Mesendoderm (in vitro differentiated cells): ENCODE measurements around the gene ALDH3B1.

ENCODE experiments used
- DNase-seq: peaks from one replicate; pipeline ENCODE4 v3.0.0; 2013
- H2AK5ac ChIP-seq: 2 replicates; pipeline ENCODE4 v1.6.1; 2013; ENCODE audit warnings: low read length, inconsistent platforms
- H2BK120ac ChIP-seq: 2 replicates; pipeline ENCODE4 v1.6.1; 2013; ENCODE audit warnings: low read depth, mild to moderate bottlenecking, low read length, moderate library complexity, mixed read lengths
- H2BK15ac ChIP-seq: replicated peaks from 2 replicates; pipeline ENCODE4 v1.6.1; 2013; ENCODE audit warnings: low read depth, mild to moderate bottlenecking, moderate library complexity
- H2BK5ac ChIP-seq: 2 replicates; pipeline ENCODE4 v1.6.1; 2013; ENCODE audit warnings: low read length, inconsistent platforms
- H3K18ac ChIP-seq: 2 replicates; pipeline ENCODE4 v1.6.1; 2013; ENCODE audit warnings: mild to moderate bottlenecking, low read length, mixed read lengths
- H3K23ac ChIP-seq: one replicate; pipeline ENCODE4 v1.6.1; 2013; ENCODE audit warnings: low read length
- H3K27ac ChIP-seq: 2 replicates; pipeline ENCODE4 v1.5.1; 2013; ENCODE audit warnings: low read depth, mild to moderate bottlenecking, inconsistent platforms, low read length, moderate library complexity
- H3K27me3 ChIP-seq: 2 replicates; pipeline ENCODE4 v1.6.1; 2013; ENCODE audit warnings: low read length, control low read depth, mild to moderate bottlenecking, inconsistent platforms; ENCODE audit not compliant: insufficient read depth, poor library complexity
- H3K36me3 ChIP-seq: 2 replicates; pipeline ENCODE4 v1.6.1; 2013; ENCODE audit warnings: low read length, inconsistent platforms; ENCODE audit not compliant: control insufficient read depth, insufficient read depth
- H3K4ac ChIP-seq: one replicate; pipeline ENCODE4 v1.6.1; 2013; ENCODE audit warnings: low read depth, mild to moderate bottlenecking, low read length, moderate library complexity
- H3K4me1 ChIP-seq: 2 replicates; pipeline ENCODE4 v1.6.1; 2013; ENCODE audit warnings: low read depth, low read length, inconsistent platforms; ENCODE audit not compliant: control insufficient read depth
- H3K4me2 ChIP-seq: 2 replicates; pipeline ENCODE4 v1.6.1; 2013; ENCODE audit warnings: low read length
- H3K4me3 ChIP-seq: 2 replicates; pipeline ENCODE4 v1.5.1; 2013; ENCODE audit warnings: mild to moderate bottlenecking, low read length
- H3K56ac ChIP-seq: one replicate; pipeline ENCODE4 v1.6.1; 2013; ENCODE audit warnings: low read length
- H3K79me1 ChIP-seq: 2 replicates; pipeline ENCODE4 v1.6.1; 2013; ENCODE audit warnings: low read length, inconsistent platforms
- H3K79me2 ChIP-seq: 2 replicates; pipeline ENCODE4 v1.6.1; 2013; ENCODE audit warnings: mild to moderate bottlenecking, low read length; ENCODE audit not compliant: control insufficient read depth, insufficient read depth
- H3K9ac ChIP-seq: 2 replicates; pipeline ENCODE4 v1.6.1; 2013; ENCODE audit warnings: low read length, inconsistent platforms
- H4K5ac ChIP-seq: one replicate; pipeline ENCODE4 v1.6.1; 2013; ENCODE audit warnings: low read length
- H4K8ac ChIP-seq: one replicate; pipeline ENCODE4 v1.6.1; 2013; ENCODE audit warnings: low read depth, mild to moderate bottlenecking, control low read depth, low read length, moderate library complexity
- WGBS: extraction: QIAGEN DNeasy Blood & Tissue Kit; methylation state at CpG from one replicate; pipeline ENCODE4 v1.1.7; 2013; ENCODE audit warnings: low lambda C conversion rate, missing lambda C conversion rate; ENCODE audit not compliant: insufficient coverage; ENCODE audit errors: extremely low coverage; 5-methylcytosine and 5-hydroxymethylcytosine counted together

Gene ALDH3B1

DNA sequence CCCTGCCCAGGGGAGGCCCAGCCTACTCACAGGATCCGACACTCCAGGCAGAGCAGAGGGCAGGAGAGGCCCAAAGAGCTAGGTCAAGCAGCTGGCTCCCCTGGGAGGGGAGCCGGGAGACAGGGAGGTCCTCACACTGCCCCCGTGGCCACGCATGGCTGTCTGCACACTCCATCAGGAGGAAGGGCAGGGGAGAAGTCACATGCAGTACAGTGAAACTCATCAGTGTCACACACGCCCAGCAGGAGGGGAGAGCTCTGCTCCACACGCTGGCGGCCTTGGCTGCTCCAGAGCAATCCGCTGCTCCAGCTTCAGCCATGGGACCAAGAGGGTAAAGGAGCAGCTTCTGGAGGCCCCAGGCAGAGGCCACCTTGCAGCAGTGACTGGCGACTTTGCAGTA lies 43.0 kb downstream of the ALDH3B1 start:
- H3K56ac ChIP-seq: no peak overlapping the region
- no peak overlapping the region for H2BK15ac ChIP-seq
- no peak overlapping the region for H3K4ac ChIP-seq
- H3K23ac ChIP-seq: no peak overlapping the region
- no peaks in the 10 kb centered on the region for H3K4me1 ChIP-seq
- H2BK5ac ChIP-seq: no peak overlapping the region
- no peak overlapping the region for H2BK120ac ChIP-seq
- H3K4me2 ChIP-seq: no peak overlapping the region
- H4K5ac ChIP-seq: no peak overlapping the region
- no peak overlapping the region for H4K8ac ChIP-seq
- no peak overlapping the region for H3K9ac ChIP-seq
- peak; percentile 26 for DNase-seq
- H3K27ac ChIP-seq: no peak overlapping the region
- H3K18ac ChIP-seq: no peak overlapping the region
- no peaks in the 10 kb centered on the region for H3K79me1 ChIP-seq
- H3K79me2 ChIP-seq: no peaks in the 10 kb centered on the region
- H3K27me3 ChIP-seq: no peaks in the 10 kb centered on the region
- no peak overlapping the region for H3K4me3 ChIP-seq
- H3K36me3 ChIP-seq: peaks cover 4% of the 10 kb centered on the region
- H2AK5ac ChIP-seq: no peak overlapping the region
- no CpG with 5 or more reads among the region's 9 CpGs for WGBS

DNA sequence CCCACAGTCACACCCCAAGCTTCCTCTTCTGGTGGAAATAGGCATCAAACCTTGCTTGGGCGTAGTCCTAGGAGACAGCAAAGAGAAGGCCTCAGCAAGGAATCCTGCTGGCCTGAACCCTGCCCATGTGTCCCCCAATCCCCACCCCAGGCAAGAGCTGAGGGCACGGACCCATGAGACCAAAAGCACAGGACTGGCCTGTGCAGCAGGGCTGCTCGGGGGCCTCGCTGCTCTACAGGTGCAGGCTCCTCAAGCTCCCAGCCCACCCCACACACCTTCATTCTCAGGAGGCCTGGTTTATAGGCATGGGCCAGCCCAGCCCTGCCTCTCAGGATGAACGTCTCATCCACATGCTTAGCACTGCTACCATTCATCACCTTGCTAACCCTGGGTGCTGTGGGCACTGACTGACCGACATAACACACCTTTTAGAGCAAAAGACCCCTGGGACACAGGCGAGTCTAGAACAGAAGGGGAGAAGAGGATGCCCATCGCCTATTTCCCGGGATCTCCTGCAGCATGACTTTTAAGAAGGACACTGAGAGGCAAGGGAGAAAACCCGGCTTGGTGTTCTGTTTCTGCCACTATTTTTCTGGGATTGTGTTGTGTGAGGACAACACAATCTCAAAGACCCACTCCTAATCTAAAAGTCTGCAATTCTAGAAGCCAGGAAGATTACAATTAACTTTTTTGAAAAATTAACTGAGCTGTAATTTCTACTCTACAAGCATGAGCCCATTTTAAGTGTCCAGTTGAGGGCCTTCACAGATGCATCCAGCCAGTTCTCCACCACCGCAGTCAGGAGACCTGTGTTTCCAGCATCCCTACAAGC lies 44.1 kb downstream of the ALDH3B1 start:
- Histone ChIP-seq H3K27ac (no peak overlapping the region), H3K79me1 (no peaks in the 10 kb centered on the region), H2BK5ac (no peak overlapping the region), H3K23ac (no peak overlapping the region), H3K79me2 (no peaks in the 10 kb centered on the region), H2BK120ac (no peak overlapping the region), H3K4me2 (no peak overlapping the region), H3K4me3 (no peak overlapping the region), H3K27me3 (no peaks in the 10 kb centered on the region), H3K9ac (no peak overlapping the region), H3K4me1 (no peaks in the 10 kb centered on the region), H3K4ac (no peak overlapping the region), H4K5ac (no peak overlapping the region), H3K18ac (no peak overlapping the region), H2AK5ac (no peak overlapping the region), H4K8ac (no peak overlapping the region), H2BK15ac (no peak overlapping the region), H3K56ac (no peak overlapping the region), H3K36me3 (peaks cover 4% of the 10 kb centered on the region)
- WGBS: no CpG with 5 or more reads among the region's 11 CpGs
- no peak for DNase-seq

GRCh38 chr11:68056317-68057285 lies 46.5 kb downstream of the ALDH3B1 start:
- Histone ChIP-seq H3K36me3 (peaks cover 8% of the 10 kb centered on the region), H4K8ac (no peak overlapping the region), H3K9ac (no peak overlapping the region), H3K4ac (no peak overlapping the region), H3K4me2 (no peak overlapping the region), H2AK5ac (no peak overlapping the region), H3K4me1 (no peaks in the 10 kb centered on the region), H3K27ac (no peak overlapping the region), H3K79me2 (no peaks in the 10 kb centered on the region), H2BK5ac (no peak overlapping the region), H3K27me3 (no peaks in the 10 kb centered on the region), H3K56ac (no peak overlapping the region), H4K5ac (no peak overlapping the region), H2BK15ac (no peak overlapping the region), H3K79me1 (no peaks in the 10 kb centered on the region), H3K4me3 (no peak overlapping the region), H3K18ac (no peak overlapping the region), H3K23ac (no peak overlapping the region), H2BK120ac (no peak overlapping the region)
- DNase-seq: peak; percentile 45
- no CpG with 5 or more reads among the region's 12 CpGs for WGBS

DNA sequence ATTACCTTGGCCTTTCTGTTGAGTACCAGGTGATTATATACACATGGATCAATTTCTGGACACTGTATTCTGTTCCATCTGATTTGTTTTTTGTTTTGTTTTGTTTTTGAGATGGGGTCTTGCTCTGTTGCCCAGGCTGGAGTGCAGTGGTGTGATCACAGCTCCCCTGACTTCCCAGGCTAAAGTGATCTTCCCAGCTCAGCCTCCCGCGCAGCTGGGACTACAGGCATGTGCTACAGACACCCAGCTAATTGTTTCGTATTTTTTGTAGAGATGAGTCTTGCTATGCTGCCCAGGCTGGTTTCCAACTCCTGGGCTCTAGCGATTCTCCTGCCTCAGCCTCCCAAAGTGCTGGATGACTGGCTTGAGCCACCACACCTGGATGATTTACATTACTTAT lies 47.7 kb downstream of the ALDH3B1 start:
- no peak overlapping the region for H3K9ac ChIP-seq
- WGBS: no CpG with 5 or more reads among the region's 4 CpGs
- H4K5ac ChIP-seq: no peak overlapping the region
- no peak overlapping the region for H3K4me2 ChIP-seq
- H3K36me3 ChIP-seq: peaks cover 11% of the 10 kb centered on the region
- no peak overlapping the region for H2BK120ac ChIP-seq
- no peaks in the 10 kb centered on the region for H3K79me1 ChIP-seq
- no peak overlapping the region for H3K18ac ChIP-seq
- H4K8ac ChIP-seq: no peak overlapping the region
- no peaks in the 10 kb centered on the region for H3K79me2 ChIP-seq
- no peak overlapping the region for H3K23ac ChIP-seq
- no peak overlapping the region for H3K27ac ChIP-seq
- H3K56ac ChIP-seq: no peak overlapping the region
- H3K4me1 ChIP-seq: no peaks in the 10 kb centered on the region
- H2AK5ac ChIP-seq: no peak overlapping the region
- DNase-seq: no peak
- no peak overlapping the region for H3K4ac ChIP-seq
- no peaks in the 10 kb centered on the region for H3K27me3 ChIP-seq
- no peak overlapping the region for H3K4me3 ChIP-seq
- H2BK15ac ChIP-seq: no peak overlapping the region
- no peak overlapping the region for H2BK5ac ChIP-seq

DNA sequence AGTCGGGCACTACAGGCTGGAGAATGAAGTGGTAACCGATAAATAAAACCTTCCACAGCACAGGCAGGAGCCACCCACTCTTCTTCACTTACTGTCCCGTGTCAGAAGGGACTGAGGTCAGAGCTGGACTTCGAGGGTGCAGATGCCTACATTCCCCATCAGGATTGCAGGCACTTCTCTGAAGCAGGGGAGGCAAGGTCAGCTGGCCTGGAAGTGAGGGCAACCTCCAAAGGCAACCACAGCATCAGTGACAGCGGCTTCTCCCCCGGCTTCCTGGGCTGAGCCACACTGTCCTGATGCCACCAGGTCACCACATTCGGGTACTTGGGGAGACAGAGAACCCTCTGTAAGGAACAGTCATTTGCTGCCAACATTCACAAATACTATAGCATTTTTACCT lies 51.4 kb downstream of the ALDH3B1 start:
- no peak overlapping the region for H2BK120ac ChIP-seq
- H2BK5ac ChIP-seq: no peak overlapping the region
- no peak overlapping the region for H4K8ac ChIP-seq
- H3K27me3 ChIP-seq: no peaks in the 10 kb centered on the region
- H3K9ac ChIP-seq: no peak overlapping the region
- no peak overlapping the region for H3K4me2 ChIP-seq
- H3K79me1 ChIP-seq: no peaks in the 10 kb centered on the region
- H3K36me3 ChIP-seq: peaks cover 13% of the 10 kb centered on the region
- no peak overlapping the region for H3K23ac ChIP-seq
- H2BK15ac ChIP-seq: no peak overlapping the region
- H4K5ac ChIP-seq: no peak overlapping the region
- H3K79me2 ChIP-seq: no peaks in the 10 kb centered on the region
- no peak overlapping the region for H3K27ac ChIP-seq
- no peak overlapping the region for H3K56ac ChIP-seq
- no CpG with 5 or more reads among the region's 7 CpGs for WGBS
- H2AK5ac ChIP-seq: no peak overlapping the region
- no peak overlapping the region for H3K4ac ChIP-seq
- no peak for DNase-seq
- no peak overlapping the region for H3K18ac ChIP-seq
- H3K4me1 ChIP-seq: no peaks in the 10 kb centered on the region
- no peak overlapping the region for H3K4me3 ChIP-seq
